CD14-positive monocyte (primary cell): ENCODE data around the gene COG6. TPM values are rescaled to one million over a fixed set of nuclear protein-coding genes. Genes with fewer than 3 reads are reported as not detected.

Experiments
- DNase-seq, 3 donors: peaks; one replicate each; pipeline ENCODE4 v3.0.0-alpha.2; 2011 to 2022
- H2AFZ ChIP-seq: 2 replicates; pipeline ENCODE4 v1.6.0; 2012; ENCODE audit warnings: mild to moderate bottlenecking, low read depth, low read length, inconsistent platforms; ENCODE audit not compliant: insufficient read depth, poor library complexity, severe bottlenecking
- H3K27ac ChIP-seq, 2 donors: 1 replicate in 1 of 2; 2 replicates in 1 of 2; pipeline ENCODE4 v1.5.1; 2012 to 2013; ENCODE audit warnings: low read length in 2 of 2, control low read depth in 1 of 2, inconsistent platforms in 1 of 2, low read depth in 1 of 2, mild to moderate bottlenecking in 1 of 2
- H3K27me3 ChIP-seq, 2 donors: one replicate each; pipeline versions ENCODE4 v1.6.0 to v1.6.1; 2011 to 2013; ENCODE audit warnings: low read length in 2 of 2; ENCODE audit not compliant: control insufficient read depth in 2 of 2, insufficient read depth in 2 of 2
- H3K36me3 ChIP-seq, 2 donors: replicated peaks in 1 of 2; 1 replicate in 1 of 2; 2 replicates in 1 of 2; pipeline versions ENCODE4 v1.5.1 to v1.6.1; 2012 to 2013; ENCODE audit warnings: low read length in 2 of 2, control low read depth in 1 of 2, inconsistent platforms in 1 of 2, mild to moderate bottlenecking in 1 of 2; ENCODE audit not compliant: insufficient read depth in 2 of 2, control insufficient read depth in 1 of 2
- H3K4me1 ChIP-seq, 2 donors: 1 replicate in 1 of 2; 2 replicates in 1 of 2; pipeline versions ENCODE4 v1.5.1 to v1.6.1; 2012 to 2013; ENCODE audit warnings: low read length in 2 of 2, control low read depth in 1 of 2, inconsistent platforms in 1 of 2, mild to moderate bottlenecking in 1 of 2, moderate library complexity in 1 of 2; ENCODE audit not compliant: insufficient read depth in 2 of 2, control insufficient read depth in 1 of 2
- H3K4me2 ChIP-seq: replicated peaks from 2 replicates; pipeline ENCODE3; 2012; ENCODE audit warnings: low read length, moderate library complexity, mild to moderate bottlenecking; ENCODE audit not compliant: poor library complexity, severe bottlenecking; ENCODE audit errors: extremely low read depth
- H3K4me3 ChIP-seq, 3 experiments: fragments of 200-600 bp in 1 of 3; sonication (generic) in 1 of 3; replicated peaks in 1 of 3; 1 replicate in 2 of 3; 2 replicates in 1 of 3; pipeline ENCODE4 v1.5.1; 2011 to 2013; ENCODE audit warnings: low read length in 3 of 3, mild to moderate bottlenecking in 3 of 3, control low read depth in 2 of 3, low read depth in 2 of 3, inconsistent platforms in 1 of 3, moderate library complexity in 1 of 3
- H3K79me2 ChIP-seq: 2 replicates; pipeline ENCODE4 v1.6.0; 2012; ENCODE audit warnings: mild to moderate bottlenecking, control low read depth, inconsistent platforms, low read length, moderate library complexity; ENCODE audit not compliant: insufficient read depth
- H3K9ac ChIP-seq: 2 replicates; pipeline ENCODE4 v1.6.0; 2017; ENCODE audit warnings: low read length, mild to moderate bottlenecking; ENCODE audit not compliant: insufficient read depth, poor library complexity, severe bottlenecking
- H3K9me3 ChIP-seq, 2 donors: replicated peaks in 1 of 2; 1 replicate in 1 of 2; 2 replicates in 1 of 2; pipeline versions ENCODE4 v1.5.1 to v1.6.1; 2012 to 2013; ENCODE audit warnings: low read length in 2 of 2, control low read depth in 1 of 2; ENCODE audit not compliant: control insufficient read depth in 1 of 2, insufficient read depth in 1 of 2
- H4K20me1 ChIP-seq: 2 replicates; pipeline ENCODE4 v1.6.0; 2012; ENCODE audit warnings: mild to moderate bottlenecking, low read length, control low read depth, moderate library complexity; ENCODE audit not compliant: insufficient read depth
- H3K27ac Mint-ChIP-seq, 7 donors: one replicate each; pipeline ENCODE4 v1.8.0; 2020; ENCODE audit warnings: mild to moderate bottlenecking in 7 of 7, mixed read lengths in 7 of 7, moderate library complexity in 6 of 7, inconsistent platforms in 2 of 7
- H3K27me3 Mint-ChIP-seq, 3 donors: one replicate each; pipeline ENCODE4 v1.8.0; 2021 to 2022; ENCODE audit warnings: low read depth in 3 of 3, mild to moderate bottlenecking in 3 of 3, mixed read lengths in 3 of 3, moderate library complexity in 3 of 3, inconsistent platforms in 1 of 3
- H3K36me3 Mint-ChIP-seq, 2 donors: one replicate each; pipeline ENCODE4 v1.8.0; 2020; ENCODE audit warnings: mixed read lengths in 2 of 2, inconsistent platforms in 1 of 2, mild to moderate bottlenecking in 1 of 2
- H3K4me1 Mint-ChIP-seq: one replicate; pipeline ENCODE4 v1.8.0; 2020; ENCODE audit warnings: mild to moderate bottlenecking, mixed read lengths
- H3K4me3 Mint-ChIP-seq, 2 donors: one replicate each; pipeline ENCODE4 v1.8.0; 2020; ENCODE audit warnings: mild to moderate bottlenecking in 2 of 2, mixed read lengths in 2 of 2, moderate library complexity in 1 of 2
- H3K9me3 Mint-ChIP-seq, 7 donors: one replicate each; pipeline ENCODE4 v1.8.0; 2020 to 2022; ENCODE audit warnings: mixed read lengths in 7 of 7, mild to moderate bottlenecking in 6 of 7, moderate library complexity in 6 of 7, inconsistent platforms in 2 of 7
- CTCF ChIP-seq: fragments of 200-600 bp; IDR thresholded peaks from one replicate; pipeline ENCODE4 v1.8.0; 2022; ENCODE audit warnings: antibody characterized with exemption, mild to moderate bottlenecking
- WGBS: methylation state at CpG from one replicate; pipeline ENCODE4 v1.1.5; 2013; ENCODE audit warnings: missing lambda C conversion rate; ENCODE audit not compliant: insufficient coverage; 5-methylcytosine and 5-hydroxymethylcytosine counted together
- intact Hi-C, 2 donors: fragments of 100-400 bp; cut with micrococcal nuclease; formaldehyde crosslinking; loops; one replicate each; pipeline versions ENCODE4 v1.15.0 to v1.15.1; 2023
- polyA plus RNA-seq, 3 donors: library from polyadenylated mRNA; depleted of rRNA in 1 of 3; unstranded in 2 of 3; stranded (reverse) in 1 of 3; fragments of 300-500 nt in 2 of 3; fragments of >200 nt in 1 of 3; fragmentation: Illumina TruSeq in 2 of 3; gene quantifications; 1 replicate in 2 of 3; 2 replicates in 1 of 3; pipeline ENCODE4 v1.2.3, GENCODE V29; 2012 to 2021

COG6 gene
- polyA plus RNA-seq, 3 donors = 3.9 to 11.0 (median 8.4) TPM

DNA sequence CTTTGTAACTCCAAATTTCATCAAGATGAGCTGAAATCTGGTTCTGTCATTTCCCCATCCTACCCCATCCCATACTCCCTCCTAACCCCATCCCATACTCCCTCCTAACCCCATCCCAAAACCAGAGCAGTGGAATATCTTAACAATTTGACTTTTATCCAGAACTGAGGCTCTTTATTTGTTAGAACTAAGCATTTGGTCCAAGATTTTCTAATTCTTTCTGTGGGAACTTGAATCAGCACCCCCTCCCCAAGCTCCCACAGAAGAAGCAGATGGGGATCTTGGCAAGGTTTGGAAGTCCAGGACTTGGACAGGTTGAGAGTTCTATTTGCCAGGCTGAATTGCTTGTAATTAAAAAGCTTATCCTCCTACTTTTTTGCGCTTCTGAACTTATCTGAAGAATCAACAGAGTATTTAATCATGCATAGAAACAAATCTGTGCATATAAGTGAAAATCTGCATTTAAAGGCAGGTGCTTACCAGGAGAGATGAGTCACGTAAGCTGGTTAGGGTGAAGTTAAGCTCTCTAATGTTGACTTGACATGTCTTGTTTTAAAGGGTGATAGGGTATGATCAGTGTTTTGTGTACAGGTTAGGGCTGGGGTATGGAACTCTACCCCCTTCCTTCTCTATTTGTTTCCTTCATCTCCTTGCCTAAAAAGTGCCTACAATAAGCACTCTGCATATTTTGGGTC, 111.1 kb downstream of the COG6 start:
- intact Hi-C loops = no loop called here
- H3K27me3 Mint-ChIP-seq = peaks cover 0 to 1% (median 0%) of the 10 kb centered on the region in 3 donors
- H3K27ac Mint-ChIP-seq = no peak overlapping the region

DNA sequence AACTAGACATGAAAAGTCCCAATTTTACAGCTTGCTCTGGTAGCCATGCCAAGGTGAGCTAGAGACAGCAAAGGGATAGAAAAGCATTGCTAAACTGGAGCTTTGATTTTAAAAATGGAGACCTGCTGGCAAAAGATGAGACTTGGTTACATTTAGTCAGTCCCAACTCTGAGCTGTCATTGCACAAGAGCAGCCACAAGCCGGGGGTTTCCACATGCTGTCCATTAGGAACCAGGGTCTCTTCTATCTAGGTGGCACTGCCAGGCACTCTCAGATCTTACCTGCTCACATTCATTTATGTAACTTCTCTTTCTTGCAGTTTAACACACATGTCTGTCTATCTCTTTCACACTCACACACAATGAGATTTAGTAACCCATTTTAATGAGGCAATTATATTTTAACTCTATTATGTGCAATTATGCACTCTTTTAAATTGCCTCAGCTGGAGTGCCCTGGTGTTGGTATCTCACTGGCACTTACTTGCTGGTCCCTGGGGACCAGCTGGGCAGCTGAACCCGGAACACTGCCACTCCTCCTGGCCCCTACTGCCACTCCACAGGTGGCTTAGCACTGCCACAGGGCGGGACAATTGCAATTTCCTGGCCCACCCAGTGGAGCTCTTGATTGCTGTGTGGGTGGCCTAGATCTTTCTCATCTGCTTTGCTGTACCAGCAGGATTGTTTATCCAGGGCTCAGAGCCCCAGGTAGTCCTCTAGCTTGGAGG, 112.5 kb downstream of the COG6 start:
- intact Hi-C loops = no loop called here
- Histone ChIP-seq H3K4me1 (no peaks in the 10 kb centered on the region), H4K20me1 (no peaks in the 10 kb centered on the region), H3K4me3 (no peak overlapping the region), H3K36me3 (no peaks in the 10 kb centered on the region), H3K27ac (no peak overlapping the region), H3K9me3 (no peaks in the 10 kb centered on the region), H3K9ac (no peak overlapping the region), H3K79me2 (no peaks in the 10 kb centered on the region), H3K4me2 (no peak overlapping the region), H2AFZ (no peak overlapping the region), H3K27me3 (no peaks in the 10 kb centered on the region)
- H3K4me3 Mint-ChIP-seq = no peak overlapping the region
- H3K9me3 Mint-ChIP-seq = peaks cover 0 to 2% (median 0%) of the 10 kb centered on the region in 7 donors
- DNase-seq = no peak
- TF ChIP-seq CTCF = no peak
- whole genome bisulfite sequencing = 61% methylated on average over 2 of the region's 3 CpGs
- no peak overlapping the region for H3K27ac Mint-ChIP-seq
- H3K36me3 Mint-ChIP-seq = no peaks in the 10 kb centered on the region
- H3K27me3 Mint-ChIP-seq = peaks cover 0 to 1% (median 0%) of the 10 kb centered on the region in 3 donors
- H3K4me1 Mint-ChIP-seq = no peaks in the 10 kb centered on the region

More for the DNA sequence above, 111.1 kb downstream of the COG6 start:
- H3K4me2 ChIP-seq = no peak overlapping the region
- H4K20me1 ChIP-seq = no peaks in the 10 kb centered on the region
- WGBS = no CpG with 5 or more reads among the region's 2 CpGs
- H3K27ac ChIP-seq = no peak overlapping the region
- H3K36me3 Mint-ChIP-seq = no peaks in the 10 kb centered on the region
- no peak overlapping the region for H2AFZ ChIP-seq
- no peak for DNase-seq
- H3K4me3 ChIP-seq = no peak overlapping the region
- no peaks in the 10 kb centered on the region for H3K36me3 ChIP-seq
- peaks cover 0 to under 1% (median 0%) of the 10 kb centered on the region in 7 donors for H3K9me3 Mint-ChIP-seq
- no peaks in the 10 kb centered on the region for H3K4me1 ChIP-seq
- TF ChIP-seq CTCF = no peak
- H3K4me3 Mint-ChIP-seq = no peak overlapping the region
- H3K4me1 Mint-ChIP-seq = no peaks in the 10 kb centered on the region
- H3K27me3 ChIP-seq = no peaks in the 10 kb centered on the region
- no peaks in the 10 kb centered on the region for H3K9me3 ChIP-seq
- no peak overlapping the region for H3K9ac ChIP-seq
- H3K79me2 ChIP-seq = no peaks in the 10 kb centered on the region
